DMS79 treated with DMSO at 0.1 percent for 48 hours (cell line): ENCODE measurements around the gene VAV2.
"Not testable (repeated sequence)": the region's sequence is repeated elsewhere in the genome, so short reads cannot be mapped to it uniquely, and the experiment has no call there.

Source experiments
- DNase-seq: peaks from one replicate; lab custom pipeline; 2025; lab: John Stamatoyannopoulos, UW

Gene VAV2

GRCh38 chr9:133938086-133938485, 54.0 kb downstream of the VAV2 start:
- no peak for DNase-seq

GRCh38 chr9:133937120-133937519, 55.0 kb downstream of the VAV2 start:
- DNase-seq: no peak

GRCh38 chr9:133935328-133936005, 56.7 kb downstream of the VAV2 start:
- DNase-seq: peak; percentile 34

- DNase-seq: no peak
Measured at GRCh38 chr9:133934482-133935232, 57.5 kb downstream of the VAV2 start.

GRCh38 chr9:133933426-133934026, 58.6 kb downstream of the VAV2 start:
- no peak for DNase-seq

- peak; percentile 71 for DNase-seq
Measured at GRCh38 chr9:133932633-133933032, 59.5 kb downstream of the VAV2 start.

GRCh38 chr9:133932181-133932580, 59.9 kb downstream of the VAV2 start:
- DNase-seq: no peak

GRCh38 chr9:133930682-133931485, 61.2 kb downstream of the VAV2 start:
- DNase-seq: peak; percentile 70

GRCh38 chr9:133930046-133930681, 62.0 kb downstream of the VAV2 start:
- peak; percentile 70 for DNase-seq

- no peak for DNase-seq
Measured at GRCh38 chr9:133929599-133929998, 62.5 kb downstream of the VAV2 start.

GRCh38 chr9:133928248-133928764, 63.8 kb downstream of the VAV2 start:
- DNase-seq: no peak

- DNase-seq: no peak
Measured at GRCh38 chr9:133927041-133927440, 65.1 kb downstream of the VAV2 start.

- no peak for DNase-seq
Measured at GRCh38 chr9:133926165-133926856, 65.8 kb downstream of the VAV2 start.

GRCh38 chr9:133924453-133924852, 67.7 kb downstream of the VAV2 start:
- no peak for DNase-seq

GRCh38 chr9:133923608-133924007, 68.5 kb downstream of the VAV2 start:
- DNase-seq: not testable (repeated sequence)

GRCh38 chr9:133921866-133922265, 70.3 kb downstream of the VAV2 start:
- DNase-seq: no peak

GRCh38 chr9:133920471-133920870, 71.7 kb downstream of the VAV2 start:
- DNase-seq: no peak

GRCh38 chr9:133919253-133920115, 72.6 kb downstream of the VAV2 start:
- no peak for DNase-seq

GRCh38 chr9:133918111-133918813, 73.9 kb downstream of the VAV2 start:
- DNase-seq: no peak
